ENCODE data around the gene AOPEP.

AOPEP gene

DNA sequence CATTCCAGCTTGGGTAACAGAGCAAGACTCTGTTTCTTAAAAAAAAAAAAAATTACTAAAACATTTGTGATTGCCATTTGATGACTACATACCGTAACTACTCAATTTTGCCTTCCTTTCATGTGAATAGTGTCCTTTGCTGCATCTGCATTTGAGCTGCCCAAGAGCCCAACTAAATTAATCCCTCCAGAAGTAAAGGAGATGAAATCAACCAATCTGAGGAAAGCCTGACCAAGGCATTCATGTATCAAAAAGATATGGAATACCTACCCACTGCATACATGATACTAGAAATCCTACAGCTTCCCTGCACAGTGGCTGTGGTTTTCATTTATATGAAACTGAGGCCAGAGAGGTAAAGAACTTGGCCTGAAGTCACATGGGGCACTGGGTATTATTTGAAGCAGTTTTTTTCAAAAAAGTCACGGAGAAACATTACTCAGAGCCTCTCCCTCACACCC, 177.5 kb downstream of the AOPEP start:
- H3K27ac ChIP-seq (ENCODE audit: low read depth, low read length), result no peak overlapping the region
- no peaks in the 10 kb centered on the region for H3K9me2 ChIP-seq (replicated peaks; ENCODE audit: control insufficient read depth, low read length)
- no peak for TF ChIP-seq EZH2phosphoT487 (IDR thresholded peaks at IDR 0.05; ENCODE audit: borderline replicate concordance, low read length)
- TF ChIP-seq, protein P1, sequence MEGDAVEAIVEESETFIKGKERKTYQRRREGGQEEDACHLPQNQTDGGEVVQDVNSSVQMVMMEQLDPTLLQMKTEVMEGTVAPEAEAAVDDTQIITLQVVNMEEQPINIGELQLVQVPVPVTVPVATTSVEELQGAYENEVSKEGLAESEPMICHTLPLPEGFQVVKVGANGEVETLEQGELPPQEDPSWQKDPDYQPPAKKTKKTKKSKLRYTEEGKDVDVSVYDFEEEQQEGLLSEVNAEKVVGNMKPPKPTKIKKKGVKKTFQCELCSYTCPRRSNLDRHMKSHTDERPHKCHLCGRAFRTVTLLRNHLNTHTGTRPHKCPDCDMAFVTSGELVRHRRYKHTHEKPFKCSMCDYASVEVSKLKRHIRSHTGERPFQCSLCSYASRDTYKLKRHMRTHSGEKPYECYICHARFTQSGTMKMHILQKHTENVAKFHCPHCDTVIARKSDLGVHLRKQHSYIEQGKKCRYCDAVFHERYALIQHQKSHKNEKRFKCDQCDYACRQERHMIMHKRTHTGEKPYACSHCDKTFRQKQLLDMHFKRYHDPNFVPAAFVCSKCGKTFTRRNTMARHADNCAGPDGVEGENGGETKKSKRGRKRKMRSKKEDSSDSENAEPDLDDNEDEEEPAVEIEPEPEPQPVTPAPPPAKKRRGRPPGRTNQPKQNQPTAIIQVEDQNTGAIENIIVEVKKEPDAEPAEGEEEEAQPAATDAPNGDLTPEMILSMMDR (IDR thresholded peaks at IDR 0.05; ENCODE audit: low read depth, low read length, poor library complexity, severe bottlenecking), result no peak
- no peaks in the 10 kb centered on the region for H3K4me1 ChIP-seq (ENCODE audit: control insufficient read depth, low read length)
- no peaks in the 10 kb centered on the region for H3K9me3 ChIP-seq (ENCODE audit: control insufficient read depth, insufficient read depth, low read length)
- no peak overlapping the region for H3K4me2 ChIP-seq (ENCODE audit: low read length)
- no peaks in the 10 kb centered on the region for H3F3A ChIP-seq (ENCODE audit: control insufficient read depth, insufficient read depth)
- H3K27me3 ChIP-seq (ENCODE audit: control insufficient read depth, low read length), result no peaks in the 10 kb centered on the region
- H4K20me1 ChIP-seq (ENCODE audit: control insufficient read depth, insufficient read depth, low read depth, low read length), result no peaks in the 10 kb centered on the region
- no peaks in the 10 kb centered on the region for H3K79me2 ChIP-seq (ENCODE audit: control insufficient read depth, low read length)
- no peaks in the 10 kb centered on the region for H3K36me3 ChIP-seq (ENCODE audit: control insufficient read depth, low read length)
- no peak overlapping the region for H3K4me3 ChIP-seq (ENCODE audit: low read length)

DNA sequence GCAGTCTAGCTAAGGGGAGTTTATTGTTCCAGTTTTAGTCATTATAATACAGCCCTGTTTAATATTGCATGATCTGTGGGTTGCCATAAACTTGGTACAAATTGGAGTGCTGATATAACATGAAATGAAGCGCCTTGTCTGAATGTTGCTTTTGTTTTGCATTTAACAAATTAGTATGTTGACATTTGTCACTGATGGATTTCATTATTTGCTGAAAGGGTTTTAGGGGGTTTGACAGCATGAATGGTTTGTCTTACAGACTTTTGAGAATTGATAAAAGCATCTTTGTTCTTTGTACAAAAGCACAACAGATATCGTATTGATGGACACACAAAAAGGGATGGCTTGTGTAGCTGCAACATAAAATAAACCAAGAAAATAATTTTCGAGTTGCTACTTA, 178.3 kb downstream of the AOPEP start:
- H3K27me3 ChIP-seq (ENCODE audit: control insufficient read depth, low read length), result no peaks in the 10 kb centered on the region
- TF ChIP-seq, protein P1 (IDR thresholded peaks at IDR 0.05; ENCODE audit: low read depth, low read length, poor library complexity, severe bottlenecking), result no peak
- no peak for TF ChIP-seq EZH2phosphoT487 (IDR thresholded peaks at IDR 0.05; ENCODE audit: borderline replicate concordance, low read length)
- H3K36me3 ChIP-seq (ENCODE audit: control insufficient read depth, low read length), result no peaks in the 10 kb centered on the region
- no peaks in the 10 kb centered on the region for H3K79me2 ChIP-seq (ENCODE audit: control insufficient read depth, low read length)
- no peak overlapping the region for H3K4me3 ChIP-seq (ENCODE audit: low read length)
- no peaks in the 10 kb centered on the region for H4K20me1 ChIP-seq (ENCODE audit: control insufficient read depth, insufficient read depth, low read depth, low read length)
- H3K9me3 ChIP-seq (ENCODE audit: control insufficient read depth, insufficient read depth, low read length), result no peaks in the 10 kb centered on the region
- H3K4me2 ChIP-seq (ENCODE audit: low read length), result no peak overlapping the region
- no peaks in the 10 kb centered on the region for H3K4me1 ChIP-seq (ENCODE audit: control insufficient read depth, low read length)
- H3K27ac ChIP-seq (ENCODE audit: low read depth, low read length), result no peak overlapping the region
- no peaks in the 10 kb centered on the region for H3K9me2 ChIP-seq (replicated peaks; ENCODE audit: control insufficient read depth, low read length)
- no peaks in the 10 kb centered on the region for H3F3A ChIP-seq (ENCODE audit: control insufficient read depth, insufficient read depth)

DNA sequence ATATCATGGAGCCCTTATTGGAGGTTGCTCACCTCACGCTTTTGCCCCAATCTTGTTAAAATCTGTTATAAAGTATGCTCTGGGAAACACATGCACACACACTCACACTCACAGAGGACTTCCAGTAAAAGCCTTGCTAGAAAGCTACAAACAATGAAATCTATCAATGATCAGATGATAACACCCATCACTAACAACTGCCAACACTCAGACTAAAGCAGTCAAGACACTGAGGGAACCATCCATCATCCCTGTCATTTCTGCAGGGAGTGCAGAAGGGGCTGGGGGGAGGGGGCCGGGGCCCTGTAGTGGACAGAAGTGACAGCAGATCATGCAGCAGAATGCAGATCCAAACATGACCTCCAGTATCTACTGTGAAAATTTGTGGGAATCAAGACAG, 179.1 kb downstream of the AOPEP start:
- Histone ChIP-seq H3F3A (ENCODE audit: control insufficient read depth, insufficient read depth) (no peaks in the 10 kb centered on the region), H3K9me3 (ENCODE audit: control insufficient read depth, insufficient read depth, low read length) (no peaks in the 10 kb centered on the region), H3K4me1 (ENCODE audit: control insufficient read depth, low read length) (no peaks in the 10 kb centered on the region), H3K4me3 (ENCODE audit: low read length) (no peak overlapping the region), H3K27ac (ENCODE audit: low read depth, low read length) (no peak overlapping the region), H3K9me2 (replicated peaks; ENCODE audit: control insufficient read depth, low read length) (no peaks in the 10 kb centered on the region), H3K79me2 (ENCODE audit: control insufficient read depth, low read length) (no peaks in the 10 kb centered on the region), H3K27me3 (ENCODE audit: control insufficient read depth, low read length) (no peaks in the 10 kb centered on the region), H3K4me2 (ENCODE audit: low read length) (no peak overlapping the region), H3K36me3 (ENCODE audit: control insufficient read depth, low read length) (no peaks in the 10 kb centered on the region), H4K20me1 (ENCODE audit: control insufficient read depth, insufficient read depth, low read depth, low read length) (no peaks in the 10 kb centered on the region)
- TF ChIP-seq, protein P1 (IDR thresholded peaks at IDR 0.05; ENCODE audit: low read depth, low read length, poor library complexity, severe bottlenecking), result no peak
- no peak for TF ChIP-seq EZH2phosphoT487 (IDR thresholded peaks at IDR 0.05; ENCODE audit: borderline replicate concordance, low read length)

Data from DOHH2 (cell line).